ENCODE results near the gene AFF2.
"Not testable (repeated sequence)": the region's sequence is repeated elsewhere in the genome, so short reads cannot be mapped to it uniquely, and the experiment has no call there.

The AFF2 gene

GRCh38 chrX:148643460-148643859 lies 143.0 kb downstream of the AFF2 start:
- no peak for DNase-seq (ENCODE audit: low read depth)

GRCh38 chrX:148647651-148648050 lies 147.2 kb downstream of the AFF2 start:
- DNase-seq (ENCODE audit: low read depth): no peak

DNA sequence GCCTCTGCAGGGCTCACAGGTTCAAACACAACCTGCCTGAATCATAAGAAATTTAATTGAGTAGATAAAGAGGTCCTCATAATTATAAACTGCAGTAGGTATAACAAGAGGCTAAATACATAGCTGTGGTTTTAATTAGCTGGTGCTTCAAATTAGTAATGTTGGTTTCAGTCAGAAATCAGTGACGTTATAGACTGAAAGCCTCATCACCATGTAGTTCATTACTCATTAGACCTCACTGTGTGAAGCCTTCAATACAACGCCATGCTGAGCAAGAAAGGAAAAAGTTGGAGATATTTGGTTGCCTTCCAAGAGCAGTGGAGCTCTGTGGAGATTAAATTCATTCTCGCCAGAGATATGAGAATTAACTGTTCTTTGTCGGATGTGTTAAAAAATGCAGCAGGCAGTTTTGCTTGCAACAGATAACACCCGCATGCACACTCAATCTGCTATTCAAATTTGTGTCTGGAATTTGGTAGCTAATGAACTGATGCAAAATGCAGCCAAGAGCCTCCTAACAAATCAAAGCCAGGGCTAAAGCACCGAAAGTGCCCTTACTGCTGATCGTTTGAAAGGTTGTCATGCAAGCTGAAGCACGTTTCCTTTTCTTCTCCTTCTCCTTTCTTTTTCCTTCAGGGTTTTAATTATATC lies 148.9 kb downstream of the AFF2 start:
- no peak for DNase-seq (ENCODE audit: low read depth)

- DNase-seq (ENCODE audit: low read depth): no peak
Measured at GRCh38 chrX:148658115-148658730, 157.8 kb downstream of the AFF2 start.

- no peak for DNase-seq (ENCODE audit: low read depth)
Measured at GRCh38 chrX:148659481-148659880, 159.1 kb downstream of the AFF2 start.

DNA sequence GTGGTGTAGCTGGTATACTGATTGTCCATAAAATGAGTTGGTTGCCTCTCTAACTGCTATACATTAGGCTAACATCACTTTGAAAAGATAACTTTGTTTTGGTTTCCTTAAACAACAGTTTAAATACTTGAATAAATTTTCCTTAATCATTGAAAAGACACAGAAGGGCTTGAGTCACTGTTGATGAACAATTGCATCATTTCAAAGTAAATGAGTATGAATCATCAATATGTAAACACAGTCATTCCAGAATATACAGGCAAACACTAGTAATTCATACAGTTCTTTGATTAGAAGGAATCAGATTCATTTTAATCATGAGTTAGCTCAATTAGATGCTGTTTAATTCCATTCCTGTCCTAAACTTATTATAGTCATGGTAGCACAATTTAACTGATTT lies 160.6 kb downstream of the AFF2 start:
- no peak for DNase-seq (ENCODE audit: low read depth)

DNA sequence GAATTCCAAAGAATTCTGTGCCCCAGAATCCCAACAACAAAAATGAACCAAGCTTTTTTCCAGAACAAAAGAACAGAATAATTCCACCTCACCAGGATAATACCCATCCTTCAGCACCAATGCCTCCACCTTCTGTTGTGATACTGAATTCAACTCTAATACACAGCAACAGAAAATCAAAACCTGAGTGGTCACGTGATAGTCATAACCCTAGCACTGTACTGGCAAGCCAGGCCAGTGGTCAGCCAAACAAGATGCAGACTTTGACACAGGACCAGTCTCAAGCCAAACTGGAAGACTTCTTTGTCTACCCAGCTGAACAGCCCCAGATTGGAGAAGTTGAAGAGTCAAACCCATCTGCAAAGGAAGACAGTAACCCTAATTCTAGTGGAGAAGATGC lies 161.6 kb downstream of the AFF2 start:
- no peak for DNase-seq (ENCODE audit: low read depth)

GRCh38 chrX:148664171-148664570 lies 163.8 kb downstream of the AFF2 start:
- DNase-seq (ENCODE audit: low read depth): no peak

DNA sequence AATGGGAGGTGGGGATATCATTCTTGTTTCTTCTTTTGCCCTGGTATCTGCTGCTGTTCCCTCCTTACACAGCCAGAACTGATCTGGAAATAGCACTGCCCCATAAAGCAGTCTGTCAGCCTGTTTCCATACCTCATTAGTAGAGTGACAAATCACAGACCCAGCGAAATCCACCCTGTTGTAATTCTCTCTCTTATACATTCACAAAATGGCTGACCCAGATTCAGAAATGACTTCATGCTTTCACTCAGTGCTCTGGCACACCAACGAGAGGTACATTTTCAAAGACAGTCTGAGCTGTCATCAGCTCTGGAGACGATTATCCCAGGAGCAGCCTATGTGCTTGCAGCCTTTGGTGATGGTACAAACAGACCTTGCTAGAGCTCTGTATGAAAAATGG lies 164.6 kb downstream of the AFF2 start:
- no peak for DNase-seq (ENCODE audit: low read depth)

DNA sequence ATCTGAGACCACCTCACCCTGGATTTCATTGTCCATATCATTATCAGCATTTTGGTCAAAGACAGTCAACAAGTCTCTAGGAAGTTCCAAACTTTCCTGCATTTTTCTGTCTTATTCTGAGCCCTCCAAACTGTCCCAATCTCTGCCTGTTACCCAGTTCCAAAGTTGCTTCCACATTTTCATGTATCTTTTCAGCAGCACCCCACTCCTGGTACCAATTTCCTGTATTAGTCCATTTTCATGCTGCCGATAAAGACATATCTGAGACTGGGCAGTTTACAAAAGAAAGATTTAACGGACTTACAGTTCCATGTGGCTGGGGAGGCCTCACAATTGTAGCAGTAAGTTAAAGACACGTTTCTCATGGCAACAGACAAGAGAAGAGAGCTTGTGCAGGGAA lies 168.8 kb downstream of the AFF2 start:
- not testable (repeated sequence) for DNase-seq (ENCODE audit: low read depth)

DNA sequence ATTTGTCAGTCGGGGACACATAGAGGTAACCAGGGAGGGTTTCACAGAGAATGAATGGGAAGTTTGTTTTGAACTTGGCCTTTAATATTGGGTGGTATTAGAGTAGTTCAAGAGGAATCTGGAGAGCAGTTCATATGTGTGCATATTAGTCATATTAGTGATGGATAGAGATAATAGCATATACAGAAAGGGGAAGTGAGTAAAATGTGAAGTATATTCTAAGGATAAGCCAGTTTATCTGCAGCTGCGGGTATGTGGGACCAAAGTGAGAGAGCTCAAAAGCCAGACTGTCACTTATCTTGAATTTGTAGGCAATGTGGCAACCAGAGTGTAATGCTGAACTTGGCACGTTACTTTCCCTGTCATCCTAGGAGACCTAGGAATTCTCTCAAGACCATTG lies 169.9 kb downstream of the AFF2 start:
- DNase-seq (ENCODE audit: low read depth): no peak

DNA sequence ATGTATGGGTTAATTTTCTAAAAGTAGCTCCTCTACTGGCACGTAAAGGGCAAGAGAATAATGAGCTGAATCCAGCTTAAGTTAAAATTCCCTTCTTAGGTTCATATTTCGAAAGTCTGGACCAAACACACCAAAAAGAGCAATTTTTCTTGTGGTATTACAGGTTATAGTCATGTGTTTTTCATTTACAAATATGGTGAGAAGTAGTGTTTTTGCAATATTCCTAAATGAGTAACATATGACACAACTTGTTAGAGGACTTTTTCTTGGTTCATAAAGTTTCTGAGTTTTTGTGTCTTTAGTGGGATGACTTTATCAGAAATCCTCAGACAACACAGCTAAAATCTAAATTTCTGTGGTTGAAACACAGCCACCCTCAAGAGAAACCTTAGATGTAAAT lies 172.1 kb downstream of the AFF2 start:
- no peak for DNase-seq (ENCODE audit: low read depth)

DNA sequence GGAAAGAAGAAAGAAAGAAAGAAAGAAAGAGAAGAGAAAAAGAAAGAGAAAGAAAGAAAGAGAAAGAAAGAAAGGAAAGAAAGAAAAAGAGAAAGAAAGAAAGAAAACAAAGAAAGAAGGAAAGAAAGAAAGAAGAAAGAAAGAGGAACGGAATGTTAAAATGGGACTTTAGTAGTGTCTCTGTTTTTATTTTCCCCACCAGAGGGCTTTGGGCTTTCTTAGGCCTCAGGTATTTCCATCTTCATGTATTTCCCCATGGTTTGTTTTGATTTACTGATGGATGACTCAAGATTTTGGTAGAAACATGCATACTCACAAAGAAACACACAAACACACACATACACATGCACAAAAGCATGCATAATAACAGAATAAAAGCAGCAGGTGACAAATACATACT lies 181.2 kb downstream of the AFF2 start:
- no peak for DNase-seq (ENCODE audit: low read depth)

GRCh38 chrX:148682206-148682605 lies 181.8 kb downstream of the AFF2 start:
- DNase-seq (ENCODE audit: low read depth): no peak

- DNase-seq (ENCODE audit: low read depth): no peak
Measured at GRCh38 chrX:148691456-148691855, 191.0 kb downstream of the AFF2 start.

- no peak for DNase-seq (ENCODE audit: low read depth)
Measured at GRCh38 chrX:148695255-148695654, 194.8 kb downstream of the AFF2 start.

DNA sequence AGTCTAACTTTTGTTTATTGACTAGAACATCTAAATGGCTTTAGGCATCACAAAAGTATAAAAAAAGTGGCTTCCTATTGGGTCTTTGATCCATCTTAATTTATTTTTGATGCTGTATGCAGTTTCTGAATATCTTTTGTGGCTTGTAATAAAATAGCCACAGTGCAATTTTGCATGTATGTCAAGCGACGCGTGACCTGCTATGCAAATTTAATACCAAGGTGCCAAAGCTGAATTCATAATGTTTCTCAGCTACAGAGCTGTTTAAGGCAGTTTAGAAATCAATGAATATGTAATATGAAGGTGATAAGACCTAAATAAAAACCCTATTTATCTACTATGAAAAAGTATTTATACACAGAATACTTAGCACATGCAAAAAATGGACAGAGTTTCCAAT lies 197.8 kb downstream of the AFF2 start:
- DNase-seq (ENCODE audit: low read depth): no peak

DNA sequence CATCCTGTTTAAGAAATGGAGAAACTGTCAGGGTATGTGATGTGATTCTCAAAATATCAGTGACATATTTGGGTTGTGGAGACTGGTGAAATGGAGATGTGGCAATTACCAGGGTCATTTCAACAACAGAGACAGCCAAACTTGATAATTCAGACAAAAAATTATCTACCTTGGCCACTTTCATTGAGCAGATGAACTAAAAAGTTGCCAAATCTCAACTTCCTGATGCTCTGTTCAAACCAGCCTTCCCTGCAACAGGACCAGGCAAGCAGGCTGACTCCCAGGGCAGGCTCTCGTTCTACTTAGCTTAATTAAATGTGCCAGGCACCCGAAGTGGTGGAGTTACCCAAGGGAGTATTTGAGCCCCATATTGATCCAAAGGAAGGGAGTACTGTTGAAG lies 199.6 kb downstream of the AFF2 start:
- no peak for DNase-seq (ENCODE audit: low read depth)

DNA sequence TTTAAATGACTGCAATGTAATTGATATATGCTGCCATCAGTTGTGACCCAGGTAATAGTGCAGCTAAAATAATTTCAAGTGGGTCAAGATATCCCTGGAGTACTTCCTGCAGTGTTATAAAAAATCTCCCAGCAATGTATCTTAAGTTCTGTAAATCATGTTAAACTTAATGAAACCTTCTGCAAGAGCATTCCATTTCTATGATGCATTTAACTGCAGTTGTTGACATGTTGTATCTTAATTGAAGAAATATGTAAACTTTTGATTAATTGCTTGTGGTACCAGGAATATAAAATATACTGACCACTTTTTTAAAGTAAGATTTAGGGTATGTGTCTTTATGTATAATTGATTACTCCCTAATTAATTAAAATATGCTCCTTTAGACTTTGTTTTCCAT lies 213.6 kb downstream of the AFF2 start:
- no peak for DNase-seq (ENCODE audit: low read depth)

DNA sequence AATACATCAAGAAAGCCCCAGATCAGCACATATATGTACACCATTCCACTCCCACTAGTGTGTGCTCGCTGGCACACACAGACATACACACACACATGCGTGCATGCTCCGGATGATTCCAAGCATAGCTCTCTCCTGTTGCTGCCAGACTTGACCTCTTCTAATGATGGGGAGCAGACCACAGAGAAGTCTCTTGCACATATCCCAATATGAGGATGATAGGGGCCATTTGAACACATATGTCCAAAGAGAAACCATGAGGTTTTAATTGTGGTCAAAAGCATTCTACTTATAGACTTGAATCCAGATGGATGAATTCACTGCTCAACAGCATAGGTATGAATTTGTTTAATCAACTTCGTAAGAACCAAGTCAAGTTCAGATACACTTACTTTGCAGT lies 214.9 kb downstream of the AFF2 start:
- DNase-seq (ENCODE audit: low read depth): no peak

DNA sequence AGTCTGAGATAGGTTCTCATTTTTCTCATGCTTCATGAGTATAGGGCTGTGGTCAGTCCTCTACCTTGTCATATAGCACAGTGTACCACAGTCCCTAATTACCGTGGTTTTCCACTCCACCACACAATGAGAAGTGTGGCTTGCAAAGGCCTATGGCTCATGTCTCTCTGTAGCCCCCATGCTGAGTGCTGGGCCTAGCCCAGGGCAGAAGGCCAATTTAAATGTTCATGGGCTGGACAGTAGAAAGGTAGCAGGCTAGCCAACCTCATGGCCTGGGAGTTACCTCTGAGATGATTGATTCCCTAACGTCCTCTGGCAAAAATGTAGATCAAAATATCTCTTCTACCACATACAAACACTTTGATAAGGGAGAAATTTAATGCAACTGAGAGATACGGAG lies 222.5 kb downstream of the AFF2 start:
- no peak for DNase-seq (ENCODE audit: low read depth)

DNA sequence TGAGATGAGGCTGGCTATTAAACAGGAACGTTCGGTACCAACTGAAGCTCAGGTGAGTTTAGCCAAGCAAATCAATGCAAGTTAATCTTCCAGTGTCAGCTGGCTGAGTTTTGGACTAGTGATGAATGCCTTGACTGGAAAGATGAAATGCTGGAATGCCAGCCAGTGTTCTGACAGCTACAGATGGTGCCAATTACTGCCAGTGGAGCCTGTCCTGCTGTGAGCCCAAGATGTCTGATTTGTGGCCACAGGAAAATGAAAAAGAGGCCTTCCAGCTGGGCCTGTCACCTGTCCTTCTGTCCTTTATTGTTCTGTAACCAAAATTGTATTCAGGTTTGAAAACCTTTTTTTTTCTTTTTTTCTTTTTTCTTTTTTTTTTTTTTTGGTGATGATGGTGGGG lies 223.1 kb downstream of the AFF2 start:
- DNase-seq (ENCODE audit: low read depth): no peak

GRCh38 chrX:148728901-148729300 lies 228.5 kb downstream of the AFF2 start:
- no peak for DNase-seq (ENCODE audit: low read depth)

GRCh38 chrX:148732743-148733142 lies 232.3 kb downstream of the AFF2 start:
- DNase-seq (ENCODE audit: low read depth): no peak
